GM21723 (cell line): ENCODE measurements around the gene BBS5.
"Not testable (repeated sequence)": the region's sequence is repeated elsewhere in the genome, so short reads cannot be mapped to it uniquely, and the experiment has no call there.

Source experiments
- ATAC-seq: cut with Tn5 transposase; IDR thresholded peaks from one replicate; pipeline ENCODE4 v1.9.1; 2021; ENCODE audit warnings: mild to moderate bottlenecking, moderate library complexity; ENCODE audit not compliant: unreplicated experiment

Gene BBS5

GRCh38 chr2:169479257-169480078 lies at the start of gene BBS5:
Gene BBS5, plus strand, starts transcription at chr2:169479494. Its CDS starts 60 bp downstream, at chr2:169479554.
- peak; percentile 99 for ATAC-seq

- ATAC-seq, result not testable (repeated sequence)
Measured at GRCh38 chr2:169431772-169432171, 47.5 kb upstream of the BBS5 start.

GRCh38 chr2:169434236-169434635 lies 45.1 kb upstream of the BBS5 start:
- ATAC-seq, result not testable (repeated sequence)

- ATAC-seq, result no peak
Measured at GRCh38 chr2:169438466-169439072, 40.7 kb upstream of the BBS5 start.

GRCh38 chr2:169439900-169440299 lies 39.4 kb upstream of the BBS5 start:
- ATAC-seq, result no peak

GRCh38 chr2:169446452-169446851 lies 32.8 kb upstream of the BBS5 start:
- ATAC-seq, result no peak

- no peak for ATAC-seq
Measured at GRCh38 chr2:169448316-169448715, 31.0 kb upstream of the BBS5 start.

GRCh38 chr2:169448865-169449264 lies 30.4 kb upstream of the BBS5 start:
- no peak for ATAC-seq

GRCh38 chr2:169452080-169452479 lies 27.2 kb upstream of the BBS5 start:
- no peak for ATAC-seq

GRCh38 chr2:169453044-169453443 lies 26.2 kb upstream of the BBS5 start:
- ATAC-seq, result not testable (repeated sequence)

- no peak for ATAC-seq
Measured at GRCh38 chr2:169461143-169461542, 18.2 kb upstream of the BBS5 start.

GRCh38 chr2:169462896-169463695 lies 16.2 kb upstream of the BBS5 start:
- no peak for ATAC-seq

GRCh38 chr2:169464466-169464865 lies 14.8 kb upstream of the BBS5 start:
- no peak for ATAC-seq

GRCh38 chr2:169464882-169465281 lies 14.4 kb upstream of the BBS5 start:
- no peak for ATAC-seq

- no peak for ATAC-seq
Measured at GRCh38 chr2:169468841-169469240, 10.5 kb upstream of the BBS5 start.

- ATAC-seq, result no peak
Measured at GRCh38 chr2:169469952-169470572, 9.2 kb upstream of the BBS5 start.

- no peak for ATAC-seq
Measured at GRCh38 chr2:169472249-169472648, 7.0 kb upstream of the BBS5 start.

GRCh38 chr2:169476459-169476858 lies 2.8 kb upstream of the BBS5 start:
- ATAC-seq, result no peak

- no peak for ATAC-seq
Measured at GRCh38 chr2:169478339-169478738, 955 bp upstream of the BBS5 start.

GRCh38 chr2:169478745-169479256 lies 493 bp upstream of the BBS5 start:
- ATAC-seq, result no peak

GRCh38 chr2:169480079-169480465 lies 778 bp downstream of the BBS5 start:
- peak; percentile 3 for ATAC-seq
